Erythroblast (primary cell): Measurements from ENCODE around the gene GGCT.

Experiments used
- GATA1 ChIP-seq: IDR thresholded peaks from 2 replicates; pipeline ENCODE4 v1.6.1; 2011; ENCODE audit warnings: low read depth, mild to moderate bottlenecking, control low read depth, low read length, moderate library complexity
- POLR2A ChIP-seq: IDR thresholded peaks from 2 replicates; pipeline ENCODE4 v1.6.1; 2011; ENCODE audit warnings: mild to moderate bottlenecking, low read length

DNA sequence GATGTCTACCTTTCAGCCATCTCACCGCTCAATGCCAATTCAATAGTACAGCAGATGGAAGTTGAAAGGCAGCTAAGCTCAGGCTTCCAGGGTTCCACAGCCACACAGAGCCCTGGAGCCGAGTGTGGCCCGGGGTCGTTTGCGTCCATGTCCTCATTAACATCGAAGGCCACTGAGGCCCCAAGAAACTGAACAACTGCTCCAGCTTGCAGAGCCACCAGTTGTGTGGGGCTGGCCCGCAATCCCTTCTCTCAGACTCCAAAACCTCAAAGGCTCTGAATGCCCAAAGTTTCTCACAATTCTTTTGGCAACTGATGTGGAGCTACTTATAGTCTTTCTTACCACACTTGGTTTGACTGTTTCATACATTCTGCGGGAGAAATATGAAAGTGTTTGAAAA, 57.2 kb downstream of the GGCT start:
- TF ChIP-seq POLR2A (no peak), GATA1 (no peak)
